CD4-positive, alpha-beta T cell treated with Interleukin-12 subunit alpha and Interleukin-12 subunit beta, for 1 hour (primary cell): ENCODE data around the gene SPATA6L.
A peak's percentile ranks its signal among the peaks of the same experiment; 100 is the strongest.
"Not testable (repeated sequence)": the region's sequence is repeated elsewhere in the genome, so short reads cannot be mapped to it uniquely, and the experiment has no call there.

Experiments
- DNase-seq: peaks from one replicate; pipeline ENCODE4 v3.0.0-alpha.2; 2020

The SPATA6L gene

DNA sequence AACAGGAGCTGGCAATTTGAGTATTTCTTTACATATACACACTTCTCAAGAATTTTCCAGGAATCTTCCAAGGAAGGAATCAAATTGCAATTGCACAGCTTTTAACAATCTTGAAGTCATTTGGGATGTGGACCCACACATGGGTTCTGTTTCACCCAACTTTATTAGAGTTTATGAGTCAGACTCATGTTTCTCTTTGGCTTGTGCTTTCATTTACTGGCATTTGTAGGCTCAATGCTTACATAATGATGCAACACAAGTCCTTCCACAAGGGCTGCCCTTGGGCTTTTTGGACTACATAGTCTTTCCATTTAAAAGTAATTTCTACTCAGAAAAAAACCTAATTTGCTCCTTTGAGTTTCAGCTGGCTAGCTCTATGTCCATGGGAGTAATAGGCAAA lies 8.5 kb upstream of the SPATA6L start:
- no peak for DNase-seq

DNA sequence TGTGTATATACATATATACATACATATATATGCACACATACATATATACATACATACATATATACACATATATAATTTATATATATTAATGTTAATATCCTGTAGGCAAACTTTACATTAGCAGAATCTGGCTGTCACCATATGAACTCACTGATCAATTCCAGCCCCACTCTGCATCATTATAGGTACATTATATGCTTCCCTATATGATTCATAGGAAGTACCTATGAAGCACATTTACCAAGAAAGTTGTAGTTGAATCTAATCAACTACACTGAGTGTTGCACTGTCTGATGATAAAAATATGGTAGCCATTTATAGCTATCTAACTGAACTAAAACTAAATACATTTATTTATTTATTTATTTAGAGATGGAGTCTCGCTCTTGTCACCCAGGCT lies 5.5 kb upstream of the SPATA6L start:
- no peak for DNase-seq

DNA sequence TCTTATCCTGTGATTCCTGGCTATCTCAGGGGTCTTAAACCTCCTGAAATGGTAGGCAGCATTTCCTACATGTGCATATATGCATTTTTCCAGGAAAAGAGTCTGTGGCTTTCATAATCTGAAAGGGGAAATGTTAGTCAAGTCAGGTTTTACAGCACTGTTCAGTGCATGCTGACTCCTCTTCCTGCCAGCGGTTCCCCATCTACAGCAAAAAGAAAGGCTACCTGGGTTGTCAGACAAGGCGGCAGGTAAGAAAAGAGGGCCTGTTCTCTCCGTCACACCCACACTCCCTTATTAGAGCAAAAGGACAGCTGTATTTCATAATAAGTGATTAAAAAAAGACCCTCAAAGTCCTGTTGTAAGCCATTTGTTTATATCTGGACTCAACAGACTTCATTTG lies 4.3 kb upstream of the SPATA6L start:
- no peak for DNase-seq

DNA sequence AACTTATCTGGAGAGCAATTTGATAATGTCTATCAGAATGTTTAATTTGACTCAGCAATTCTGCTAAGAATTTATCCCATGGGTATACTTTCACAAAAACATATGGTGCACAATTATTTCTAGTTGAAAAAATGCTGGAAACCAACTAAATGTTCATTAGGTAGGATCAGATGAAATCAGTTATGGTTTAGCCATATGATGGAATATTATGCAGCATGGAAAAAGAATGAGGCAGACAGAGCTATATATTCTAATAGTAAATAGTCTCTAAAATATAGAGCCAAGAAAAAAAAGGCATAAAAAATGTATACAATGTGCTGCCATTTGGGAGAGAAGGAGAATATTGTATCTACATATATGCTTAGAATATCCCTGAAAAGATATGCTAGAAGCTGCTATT lies 3.6 kb upstream of the SPATA6L start:
- DNase-seq, result no peak

DNA sequence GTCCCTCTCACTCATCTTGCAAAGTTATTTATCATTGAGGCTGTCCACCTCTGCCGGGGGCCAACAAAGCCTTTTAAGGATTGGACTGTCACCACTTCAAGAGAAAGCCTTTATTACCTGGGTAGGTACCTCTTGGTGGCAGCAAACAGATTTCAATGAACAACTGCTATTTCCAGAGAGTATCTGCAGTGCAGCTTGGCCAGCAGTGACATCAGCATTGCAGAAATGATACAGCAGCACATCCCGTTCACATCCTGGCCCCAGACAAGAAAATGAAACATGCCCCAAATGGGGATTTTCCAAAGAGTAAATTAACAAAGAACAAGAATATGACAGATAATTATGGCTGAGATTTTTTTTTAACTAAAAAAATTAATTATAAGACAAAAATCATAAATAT lies 2.3 kb upstream of the SPATA6L start:
- DNase-seq, result no peak

DNA sequence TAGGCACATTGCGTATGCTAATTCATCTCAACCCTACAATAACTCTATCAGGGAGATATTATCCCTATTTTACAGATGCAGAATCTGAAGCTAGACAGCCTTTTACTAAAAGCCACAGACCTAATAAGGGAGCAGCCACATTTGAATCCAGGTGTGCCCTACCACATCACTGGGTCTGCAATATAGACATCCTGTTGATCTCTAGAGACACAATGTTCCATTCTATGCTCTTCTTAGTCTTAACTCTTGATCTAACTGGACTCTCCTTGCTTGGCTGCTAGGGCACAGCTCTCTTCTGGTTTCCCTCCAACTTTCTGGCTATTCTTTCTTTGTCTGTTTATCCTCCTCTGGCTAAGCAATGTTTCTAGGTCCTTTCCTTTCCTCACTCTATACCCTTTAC lies 1.4 kb upstream of the SPATA6L start:
- DNase-seq, result peak; percentile 37

DNA sequence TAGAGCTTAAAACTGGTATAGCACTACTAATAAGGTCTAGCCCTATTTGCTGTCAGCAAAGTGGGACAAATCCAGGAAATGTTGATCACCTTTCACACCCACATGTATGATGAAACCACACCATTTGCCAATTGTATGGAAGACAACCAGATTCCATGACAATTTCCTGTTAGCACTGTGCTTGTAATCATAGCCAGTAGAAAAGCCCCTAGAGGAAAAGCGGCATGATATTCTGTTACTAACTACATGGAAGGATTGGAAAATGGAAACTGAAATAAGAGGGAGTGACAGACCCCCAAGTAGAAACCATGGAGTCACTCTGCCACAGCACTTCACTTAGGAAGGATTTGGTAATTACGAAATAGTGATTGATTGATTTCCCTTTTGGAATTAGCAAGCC lies 923 bp downstream of the SPATA6L start:
- no peak for DNase-seq

DNA sequence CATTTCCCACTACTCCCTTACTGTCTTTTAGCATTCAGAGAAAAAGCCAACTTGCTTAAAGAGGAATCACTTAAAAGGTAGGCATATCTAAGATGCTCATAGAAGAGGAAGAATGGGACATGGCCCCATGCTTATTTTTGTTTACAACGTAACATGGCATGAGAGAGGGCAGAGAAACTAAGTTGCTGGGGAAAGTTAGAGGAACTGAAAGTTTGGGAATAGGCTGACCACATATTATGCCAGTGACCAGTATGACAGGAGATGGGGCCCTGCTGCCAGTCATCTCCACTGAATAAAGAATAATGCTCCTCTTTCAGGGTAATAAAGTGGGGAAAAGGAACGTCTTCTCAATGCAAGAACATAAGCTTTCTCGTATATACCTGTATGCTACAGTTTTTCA lies 2.3 kb downstream of the SPATA6L start:
- no peak for DNase-seq

DNA sequence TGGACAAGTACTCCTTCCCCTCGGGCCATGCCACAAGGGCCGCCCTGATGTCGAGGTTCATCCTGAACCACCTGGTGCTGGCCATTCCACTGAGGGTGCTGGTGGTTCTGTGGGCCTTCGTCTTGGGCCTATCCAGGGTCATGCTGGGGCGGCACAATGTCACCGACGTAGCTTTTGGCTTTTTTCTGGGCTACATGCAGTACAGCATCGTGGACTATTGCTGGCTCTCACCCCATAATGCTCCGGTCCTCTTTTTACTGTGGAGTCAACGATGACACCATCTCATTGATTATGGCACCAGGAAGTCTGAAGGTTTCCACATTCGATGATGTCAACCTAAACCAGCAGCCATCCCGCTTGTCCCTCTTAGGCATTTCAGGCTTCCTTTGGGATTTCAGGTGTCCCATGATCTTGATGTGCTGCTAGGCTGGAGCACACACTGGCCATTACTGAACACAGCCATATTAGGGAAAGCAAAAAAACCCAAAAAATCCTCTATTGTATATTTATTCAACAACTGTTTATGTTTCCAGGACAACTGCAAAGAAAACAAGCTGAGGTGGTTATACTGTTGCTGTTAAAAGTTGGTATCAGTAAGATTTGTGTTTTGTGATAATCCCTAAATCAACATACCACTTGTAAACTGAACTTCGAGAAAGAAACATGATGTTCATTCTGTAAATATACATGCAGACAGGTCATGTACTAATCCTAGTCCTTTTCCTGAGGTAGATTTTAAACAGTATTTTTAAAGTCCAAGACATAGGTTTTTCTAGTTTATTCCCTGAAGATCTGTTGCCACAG lies 3.1 kb downstream of the SPATA6L start:
- peak; percentile 40 for DNase-seq

DNA sequence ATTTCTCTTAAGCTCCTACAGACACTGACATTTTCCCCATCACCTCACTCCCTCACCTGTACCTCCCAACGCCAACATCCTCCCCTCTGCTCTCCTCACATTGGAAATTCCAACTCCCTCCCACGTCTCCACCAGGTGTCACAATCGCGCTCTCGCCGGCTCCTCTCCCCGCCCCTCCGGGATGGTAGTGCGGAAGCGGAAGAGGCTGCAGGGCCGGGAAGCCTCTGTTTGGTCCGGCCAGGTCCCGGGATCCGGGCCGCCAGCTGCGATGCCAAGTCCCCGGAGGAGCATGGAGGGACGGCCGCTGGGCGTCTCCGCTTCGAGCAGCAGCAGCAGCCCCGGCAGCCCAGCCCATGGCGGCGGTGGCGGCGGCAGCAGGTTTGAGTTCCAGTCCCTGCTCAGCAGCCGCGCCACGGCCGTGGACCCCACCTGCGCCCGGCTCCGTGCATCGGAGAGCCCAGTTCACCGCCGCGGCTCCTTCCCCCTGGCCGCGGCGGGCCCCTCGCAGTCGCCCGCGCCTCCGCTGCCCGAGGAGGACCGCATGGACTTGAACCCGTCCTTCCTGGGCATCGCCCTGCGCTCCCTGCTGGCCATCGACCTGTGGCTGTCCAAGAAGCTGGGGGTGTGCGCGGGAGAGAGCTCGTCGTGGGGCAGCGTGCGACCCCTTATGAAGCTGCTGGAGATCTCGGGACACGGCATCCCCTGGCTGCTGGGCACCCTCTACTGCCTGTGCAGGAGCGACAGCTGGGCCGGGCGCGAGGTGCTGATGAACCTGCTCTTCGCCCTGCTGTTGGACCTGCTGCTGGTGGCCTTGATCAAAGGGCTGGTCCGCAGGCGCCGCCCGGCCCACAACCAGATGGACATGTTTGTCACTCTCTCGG lies 3.9 kb downstream of the SPATA6L start, which contains the start of gene PLPP6:
TSS of gene PLPP6 (plus strand) at position 187 of the 881 bp plus-strand sequence. CDS start at position 269, 82 bp downstream.
- DNase-seq, result peak; percentile 78

DNA sequence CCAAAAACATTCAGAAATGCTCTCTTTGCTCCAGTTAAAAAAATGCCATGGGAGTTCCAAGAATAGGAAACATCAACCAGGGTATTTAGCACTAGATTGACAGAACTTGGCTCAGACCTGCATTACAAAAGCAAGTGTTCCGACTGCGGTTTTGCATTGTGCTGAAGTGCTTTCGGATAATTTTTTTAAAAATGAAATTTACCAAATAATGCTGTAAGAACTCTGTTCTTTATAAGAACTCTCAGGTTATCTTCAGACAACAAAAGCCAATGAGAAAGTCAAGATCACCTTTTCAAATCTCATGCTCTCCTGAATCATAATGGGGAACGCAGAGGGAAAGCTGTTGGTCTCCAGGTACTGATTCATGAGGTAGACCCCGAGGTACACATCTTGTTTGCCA lies 4.7 kb downstream of the SPATA6L start:
- DNase-seq, result peak; percentile 19

DNA sequence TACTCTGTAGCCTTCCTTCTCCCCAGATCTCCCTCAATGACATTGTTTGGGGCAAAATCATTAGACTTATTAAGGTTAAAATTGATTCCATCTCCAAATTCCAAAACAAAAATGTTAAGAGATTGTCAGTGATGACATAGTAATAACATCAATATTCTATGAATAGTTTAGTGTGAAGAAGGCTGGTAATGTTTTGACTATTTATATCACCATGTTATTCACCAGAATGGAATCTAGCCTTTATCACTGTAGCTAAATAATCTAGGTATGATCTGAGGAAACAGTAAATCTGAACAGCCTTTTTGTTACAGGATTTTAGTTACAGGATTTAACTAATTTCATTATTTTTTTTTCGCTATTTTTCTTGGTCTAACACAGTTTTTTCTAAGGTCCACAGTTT lies 5.1 kb downstream of the SPATA6L start:
- DNase-seq, result no peak

DNA sequence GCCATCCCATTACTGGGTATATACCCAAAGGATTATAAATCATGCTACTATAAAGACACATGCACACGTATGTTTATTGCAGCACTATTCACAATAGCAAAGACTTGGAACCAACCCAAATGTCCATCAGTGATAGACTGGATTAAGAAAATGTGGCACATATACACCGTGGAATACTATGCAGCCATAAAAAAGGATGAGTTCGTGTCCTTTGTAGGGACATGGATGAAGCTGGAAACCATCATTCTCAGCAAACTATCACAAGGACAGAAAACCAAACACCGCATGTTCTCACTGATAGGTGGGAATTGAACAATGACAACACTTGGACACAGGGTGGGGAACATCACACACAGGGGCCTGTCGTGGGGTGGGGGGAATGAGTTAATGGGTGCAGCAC lies 5.6 kb downstream of the SPATA6L start:
- not testable (repeated sequence) for DNase-seq

DNA sequence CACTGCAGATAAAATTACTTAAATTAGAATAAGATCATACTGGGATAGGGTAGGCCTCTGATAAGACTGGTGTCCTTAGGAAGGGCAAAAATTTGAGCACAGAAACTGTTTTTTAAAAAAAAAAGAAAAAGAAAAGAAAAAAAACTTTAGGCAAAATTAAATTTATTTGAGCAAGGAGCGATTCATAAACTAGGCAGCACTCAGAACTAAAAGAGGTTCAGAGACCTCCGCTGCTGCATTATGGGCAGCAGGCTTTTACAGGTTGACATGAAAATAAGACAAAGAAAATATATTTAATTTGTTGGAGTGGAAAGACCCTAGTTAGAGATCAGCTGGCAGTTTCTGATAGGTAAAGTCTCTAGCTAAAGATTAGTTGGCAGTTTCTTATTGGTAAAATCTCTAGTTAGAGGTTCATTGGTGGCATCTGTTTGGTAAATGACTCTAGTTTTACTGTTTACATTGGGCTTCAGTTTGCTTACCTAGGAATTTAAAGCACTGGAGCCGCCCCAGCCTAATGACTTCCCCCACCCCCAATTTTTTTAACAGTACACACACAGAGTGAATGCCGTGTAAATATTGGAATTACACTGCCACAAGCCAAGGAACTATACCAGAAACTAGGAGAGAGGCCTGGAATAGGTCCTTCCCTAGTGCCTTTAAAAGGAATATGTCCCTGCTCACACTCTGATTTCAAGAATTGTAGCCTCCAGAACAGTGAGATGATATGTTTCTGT lies 8.7 kb downstream of the SPATA6L start:
- no peak for DNase-seq

DNA sequence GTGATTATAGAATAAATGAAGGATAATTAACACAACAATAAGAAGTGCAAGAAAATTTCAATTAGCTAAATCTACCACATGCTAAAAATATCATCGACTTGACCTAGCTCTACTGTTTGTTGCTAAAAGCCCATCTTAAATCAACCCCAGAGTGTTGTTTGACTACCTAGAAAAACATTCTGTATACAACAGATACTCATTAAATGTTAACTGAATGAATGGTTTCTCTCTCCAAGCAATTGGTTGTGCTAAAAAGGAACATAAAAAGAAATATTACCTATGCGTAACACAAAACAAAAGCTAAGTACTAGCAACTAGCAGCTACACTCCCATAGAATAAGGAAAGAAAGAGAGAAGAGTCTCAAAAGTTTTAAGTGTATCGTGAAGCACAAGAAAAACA lies 9.7 kb downstream of the SPATA6L start:
- DNase-seq, result no peak

DNA sequence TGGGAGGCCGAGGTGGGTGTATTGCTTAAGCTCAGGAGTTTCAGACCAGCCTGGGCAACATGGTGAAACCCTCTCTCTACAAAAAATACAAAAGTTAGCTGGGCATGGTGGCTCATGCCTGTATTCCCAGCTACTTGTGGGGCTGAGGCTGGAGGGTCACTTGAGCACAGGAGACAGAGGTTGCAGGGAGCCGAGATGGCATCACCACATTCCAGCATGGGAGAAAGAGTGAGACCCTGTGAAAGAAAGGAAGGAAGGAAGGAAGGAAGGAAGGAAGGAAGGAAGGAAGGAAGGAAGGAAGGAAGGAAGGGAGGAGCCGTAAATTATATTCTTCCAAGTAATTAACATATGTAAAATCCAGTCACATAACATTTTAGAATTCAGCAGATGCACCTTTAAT lies 10.1 kb downstream of the SPATA6L start:
- DNase-seq, result not testable (repeated sequence)

DNA sequence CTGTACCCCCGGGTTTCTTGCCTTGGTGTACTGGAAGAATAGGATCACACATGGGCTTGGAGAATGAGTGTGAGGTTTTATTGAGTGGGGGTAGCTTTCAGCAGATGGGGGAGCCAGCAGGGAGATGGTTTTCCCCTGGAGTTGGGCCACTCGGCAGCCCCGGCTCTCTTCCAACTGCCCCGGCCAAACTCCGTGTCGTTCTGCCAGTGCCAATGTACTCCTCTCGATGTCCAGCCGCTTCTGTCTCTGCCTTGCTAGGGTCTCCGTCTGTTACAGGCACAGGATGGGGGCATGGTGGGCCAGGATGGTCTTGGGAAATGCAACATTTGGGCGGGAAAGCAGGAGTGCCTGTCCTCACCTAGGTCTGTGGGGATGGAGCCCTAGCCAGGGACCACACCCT lies 11.7 kb downstream of the SPATA6L start:
- DNase-seq, result no peak

DNA sequence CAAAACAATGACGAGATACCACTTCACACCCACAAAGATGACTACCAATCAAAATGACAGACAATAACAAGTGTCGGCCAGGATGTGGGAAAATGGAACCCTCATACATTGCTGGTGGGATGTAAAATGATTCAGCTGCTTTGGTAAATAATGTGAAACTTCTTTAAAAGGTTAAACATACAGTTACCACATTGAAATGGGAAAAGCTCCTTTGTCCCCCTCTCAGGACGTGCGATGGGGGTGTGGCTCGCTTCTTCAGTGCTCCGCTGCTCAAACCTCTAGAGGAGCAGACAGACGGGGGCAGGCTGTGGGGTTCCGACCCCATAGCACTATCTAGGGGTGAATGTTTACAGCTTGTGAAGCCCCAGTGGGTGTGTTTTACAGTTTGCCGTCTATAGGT lies 12.2 kb downstream of the SPATA6L start:
- peak; percentile 16 for DNase-seq

DNA sequence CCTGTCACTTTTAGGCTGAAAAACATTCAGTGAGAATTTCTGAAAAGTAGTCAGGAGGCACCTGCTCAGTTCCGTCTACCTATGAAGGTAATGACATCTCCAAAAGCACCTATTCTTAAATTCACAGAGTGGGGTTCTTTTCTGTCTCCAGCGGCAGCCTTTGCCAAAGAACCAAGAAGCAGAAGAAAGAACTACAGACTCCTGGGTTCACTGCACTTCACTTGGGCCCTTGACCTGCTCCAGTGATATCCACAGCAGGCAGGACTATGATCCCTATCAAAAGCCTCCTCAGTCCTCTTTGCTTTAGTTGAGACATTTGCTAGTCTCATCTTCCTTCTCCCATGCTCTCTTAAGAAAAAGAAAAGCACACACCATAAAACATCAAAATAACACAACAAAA lies 23.9 kb downstream of the SPATA6L start:
- DNase-seq, result no peak

DNA sequence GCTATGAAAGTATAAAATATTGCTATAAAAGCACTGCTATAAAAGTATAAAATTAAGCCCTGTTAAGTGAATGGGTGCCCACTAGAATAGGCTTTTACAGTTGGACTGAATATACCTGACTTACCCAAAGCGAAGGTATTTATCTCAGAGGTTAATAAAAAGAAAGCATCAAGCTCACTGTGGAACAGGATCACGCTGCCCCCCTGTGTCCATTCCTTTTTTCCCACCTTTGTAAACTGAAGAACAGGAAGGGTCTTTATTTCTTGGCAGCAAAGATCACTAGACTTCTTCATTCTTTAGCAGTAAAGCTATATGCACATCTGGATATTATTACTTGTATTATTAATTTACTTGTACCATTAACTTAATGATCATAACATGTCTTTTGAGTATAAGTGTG lies 26.3 kb downstream of the SPATA6L start:
- DNase-seq, result peak; percentile 46

DNA sequence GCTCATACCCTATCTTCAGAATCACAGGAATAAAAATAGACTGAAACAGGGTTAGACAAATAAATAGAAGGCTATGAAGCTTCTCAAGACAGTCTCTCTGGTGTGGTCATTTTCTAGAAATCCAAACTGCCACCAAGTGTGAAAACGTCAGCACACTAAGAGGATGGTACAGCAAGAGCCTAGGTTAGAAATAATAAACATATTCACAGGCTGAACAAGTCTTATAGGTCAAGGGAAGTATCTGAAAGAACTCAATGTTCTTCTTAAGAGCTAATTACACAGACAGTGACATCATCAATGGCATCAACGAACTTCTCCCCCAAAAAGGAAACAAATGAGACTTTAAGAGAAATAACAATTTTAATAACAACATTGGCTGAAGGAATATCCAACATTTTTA lies 26.9 kb downstream of the SPATA6L start:
- DNase-seq, result no peak

DNA sequence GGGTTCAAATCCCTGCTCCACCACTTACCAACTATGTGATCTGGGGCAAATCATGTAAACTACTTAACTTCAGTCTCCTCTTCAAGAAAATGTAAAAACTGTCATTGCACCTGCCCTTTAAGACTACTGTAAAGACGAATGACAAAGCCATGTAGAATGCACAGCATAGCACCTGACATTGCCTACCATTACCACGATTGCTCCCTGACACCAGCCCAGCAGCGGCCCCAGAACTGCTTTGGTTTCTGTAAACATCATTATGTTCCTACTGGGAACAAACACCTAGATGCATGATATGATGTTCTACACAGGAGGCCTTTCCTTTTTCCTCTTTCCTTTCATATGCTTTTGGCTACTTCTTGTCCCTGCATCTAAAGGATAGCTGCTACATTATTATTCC lies 27.3 kb downstream of the SPATA6L start:
- DNase-seq, result no peak

DNA sequence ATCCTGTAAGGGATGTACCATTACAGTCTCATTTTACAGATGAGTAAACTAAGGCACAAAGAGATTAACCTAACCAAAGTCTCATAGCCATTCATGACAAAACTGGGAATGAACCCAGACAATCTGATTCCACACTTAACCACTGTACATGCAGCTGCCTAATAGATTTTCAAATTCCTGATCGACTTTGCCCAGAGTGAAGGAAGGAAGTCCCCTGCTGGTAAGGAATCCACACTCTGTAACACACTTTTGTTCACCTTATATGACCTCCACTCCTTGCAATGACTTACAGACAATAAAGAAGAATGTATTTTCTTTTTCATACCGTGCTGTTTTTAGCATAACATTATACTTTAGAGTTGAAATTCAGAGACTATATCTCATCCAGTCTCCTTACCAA lies 35.4 kb downstream of the SPATA6L start:
- no peak for DNase-seq
